Ishikawa (cell line): Measurements from ENCODE around the gene COMMD10.

ENCODE experiments used
- CEBPB ChIP-seq: IDR thresholded peaks from 2 replicates; pipeline ENCODE4 v1.6.1; 2012
- CREB1 ChIP-seq: IDR thresholded peaks from 2 replicates; pipeline ENCODE4 v1.6.1; 2012; ENCODE audit warnings: low read depth
- EGR1 ChIP-seq: IDR thresholded peaks from 2 replicates; pipeline ENCODE4 v1.6.1; 2012
- EP300 ChIP-seq: IDR thresholded peaks from 2 replicates; pipeline ENCODE4 v1.6.1; 2012; ENCODE audit warnings: borderline replicate concordance
- FOXM1 ChIP-seq: IDR thresholded peaks from 2 replicates; pipeline ENCODE4 v1.6.1; 2012; ENCODE audit warnings: low read depth, borderline replicate concordance
- NFIC ChIP-seq: IDR thresholded peaks from 2 replicates; pipeline ENCODE4 v1.6.1; 2012
- RAD21 ChIP-seq: IDR thresholded peaks from 2 replicates; pipeline ENCODE4 v1.6.1; 2012; ENCODE audit warnings: low read depth
- TAF1 ChIP-seq: IDR thresholded peaks from 2 replicates; pipeline ENCODE4 v1.6.1; 2012; ENCODE audit warnings: low read depth, mild to moderate bottlenecking
- TCF12 ChIP-seq: IDR thresholded peaks from 2 replicates; pipeline ENCODE4 v1.6.1; 2012; ENCODE audit warnings: low read depth
- TEAD4 ChIP-seq: IDR thresholded peaks from 2 replicates; pipeline ENCODE4 v1.6.1; 2012
- YY1 ChIP-seq: IDR thresholded peaks from 2 replicates; pipeline ENCODE4 v1.6.1; 2012; ENCODE audit warnings: low read depth
- ZBTB7A ChIP-seq: IDR thresholded peaks from 2 replicates; pipeline ENCODE4 v1.6.1; 2012; ENCODE audit warnings: low read depth
- TF ChIP-seq, protein P1 (sequence below): IDR thresholded peaks from 2 replicates; pipeline ENCODE4 v1.6.1; 2012
- TF ChIP-seq, protein P2 (sequence below): IDR thresholded peaks from 2 replicates; pipeline ENCODE4 v1.6.1; 2012
- TF ChIP-seq, protein P3 (sequence below): IDR thresholded peaks from 2 replicates; pipeline ENCODE4 v1.6.1; 2012; ENCODE audit warnings: low read depth, mild to moderate bottlenecking

Gene COMMD10

DNA sequence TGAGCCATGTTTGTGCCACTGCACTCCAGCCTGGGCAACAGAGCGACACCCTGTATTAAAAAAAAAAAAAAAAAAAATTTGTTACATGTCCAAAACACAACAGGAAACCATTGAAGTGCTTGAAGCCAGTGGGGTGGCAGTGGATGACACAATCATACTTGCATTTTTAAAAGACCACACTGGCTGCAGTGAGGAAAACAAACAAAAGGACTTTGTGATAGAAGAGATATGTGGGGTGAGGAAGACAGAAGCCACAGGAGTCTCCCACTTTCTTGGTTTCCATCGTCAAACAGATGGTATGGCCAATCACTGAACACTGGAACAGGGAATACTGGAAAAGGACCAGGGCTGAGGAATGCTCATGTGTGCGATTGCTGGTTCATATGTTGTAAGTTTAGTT, 20.9 kb upstream of the COMMD10 start:
- TF ChIP-seq YY1 (no peak), TCF12 (no peak), RAD21 (no peak), CREB1 (no peak), TAF1 (no peak), EGR1 (no peak), ZBTB7A (no peak), CEBPB (no peak), TEAD4 (no peak), NFIC (no peak), EP300 (no peak), FOXM1 (no peak)
- TF ChIP-seq, protein P1, sequence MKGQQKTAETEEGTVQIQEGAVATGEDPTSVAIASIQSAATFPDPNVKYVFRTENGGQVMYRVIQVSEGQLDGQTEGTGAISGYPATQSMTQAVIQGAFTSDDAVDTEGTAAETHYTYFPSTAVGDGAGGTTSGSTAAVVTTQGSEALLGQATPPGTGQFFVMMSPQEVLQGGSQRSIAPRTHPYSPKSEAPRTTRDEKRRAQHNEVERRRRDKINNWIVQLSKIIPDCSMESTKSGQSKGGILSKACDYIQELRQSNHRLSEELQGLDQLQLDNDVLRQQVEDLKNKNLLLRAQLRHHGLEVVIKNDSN: no peak
- TF ChIP-seq, protein P2, sequence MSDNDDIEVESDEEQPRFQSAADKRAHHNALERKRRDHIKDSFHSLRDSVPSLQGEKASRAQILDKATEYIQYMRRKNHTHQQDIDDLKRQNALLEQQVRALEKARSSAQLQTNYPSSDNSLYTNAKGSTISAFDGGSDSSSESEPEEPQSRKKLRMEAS: no peak
- TF ChIP-seq, protein P3, sequence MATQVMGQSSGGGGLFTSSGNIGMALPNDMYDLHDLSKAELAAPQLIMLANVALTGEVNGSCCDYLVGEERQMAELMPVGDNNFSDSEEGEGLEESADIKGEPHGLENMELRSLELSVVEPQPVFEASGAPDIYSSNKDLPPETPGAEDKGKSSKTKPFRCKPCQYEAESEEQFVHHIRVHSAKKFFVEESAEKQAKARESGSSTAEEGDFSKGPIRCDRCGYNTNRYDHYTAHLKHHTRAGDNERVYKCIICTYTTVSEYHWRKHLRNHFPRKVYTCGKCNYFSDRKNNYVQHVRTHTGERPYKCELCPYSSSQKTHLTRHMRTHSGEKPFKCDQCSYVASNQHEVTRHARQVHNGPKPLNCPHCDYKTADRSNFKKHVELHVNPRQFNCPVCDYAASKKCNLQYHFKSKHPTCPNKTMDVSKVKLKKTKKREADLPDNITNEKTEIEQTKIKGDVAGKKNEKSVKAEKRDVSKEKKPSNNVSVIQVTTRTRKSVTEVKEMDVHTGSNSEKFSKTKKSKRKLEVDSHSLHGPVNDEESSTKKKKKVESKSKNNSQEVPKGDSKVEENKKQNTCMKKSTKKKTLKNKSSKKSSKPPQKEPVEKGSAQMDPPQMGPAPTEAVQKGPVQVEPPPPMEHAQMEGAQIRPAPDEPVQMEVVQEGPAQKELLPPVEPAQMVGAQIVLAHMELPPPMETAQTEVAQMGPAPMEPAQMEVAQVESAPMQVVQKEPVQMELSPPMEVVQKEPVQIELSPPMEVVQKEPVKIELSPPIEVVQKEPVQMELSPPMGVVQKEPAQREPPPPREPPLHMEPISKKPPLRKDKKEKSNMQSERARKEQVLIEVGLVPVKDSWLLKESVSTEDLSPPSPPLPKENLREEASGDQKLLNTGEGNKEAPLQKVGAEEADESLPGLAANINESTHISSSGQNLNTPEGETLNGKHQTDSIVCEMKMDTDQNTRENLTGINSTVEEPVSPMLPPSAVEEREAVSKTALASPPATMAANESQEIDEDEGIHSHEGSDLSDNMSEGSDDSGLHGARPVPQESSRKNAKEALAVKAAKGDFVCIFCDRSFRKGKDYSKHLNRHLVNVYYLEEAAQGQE: no peak

DNA sequence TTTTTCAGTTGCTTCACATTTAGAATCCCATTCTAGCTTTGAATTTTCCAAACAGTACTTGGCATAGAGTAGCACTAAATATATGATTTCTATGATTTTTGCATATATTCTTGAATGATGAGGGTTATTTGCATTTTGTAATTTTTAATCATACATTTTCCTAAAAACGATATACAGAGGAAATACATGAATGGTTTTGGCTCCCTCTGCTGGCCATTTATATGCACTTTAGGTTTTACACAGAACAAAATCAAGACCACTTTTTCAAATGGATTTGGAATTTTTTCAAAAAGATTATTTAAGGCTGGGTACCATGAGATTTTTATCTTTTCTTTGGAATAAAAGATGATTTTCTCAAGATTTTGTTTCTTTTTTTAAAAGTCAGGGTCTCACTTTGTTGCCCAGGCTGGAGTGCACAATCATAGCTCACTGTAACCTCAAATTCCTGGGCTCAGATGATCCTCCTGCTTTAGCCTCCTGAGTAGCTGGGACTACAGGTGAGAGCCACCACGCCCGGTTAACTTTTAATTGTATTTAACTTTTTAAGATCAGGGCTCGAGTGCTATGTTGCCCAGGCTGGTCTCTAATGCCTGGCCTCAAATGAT, 16.7 kb upstream of the COMMD10 start:
- TF ChIP-seq RAD21: peak; percentile 73
- TF ChIP-seq EGR1: no peak

DNA sequence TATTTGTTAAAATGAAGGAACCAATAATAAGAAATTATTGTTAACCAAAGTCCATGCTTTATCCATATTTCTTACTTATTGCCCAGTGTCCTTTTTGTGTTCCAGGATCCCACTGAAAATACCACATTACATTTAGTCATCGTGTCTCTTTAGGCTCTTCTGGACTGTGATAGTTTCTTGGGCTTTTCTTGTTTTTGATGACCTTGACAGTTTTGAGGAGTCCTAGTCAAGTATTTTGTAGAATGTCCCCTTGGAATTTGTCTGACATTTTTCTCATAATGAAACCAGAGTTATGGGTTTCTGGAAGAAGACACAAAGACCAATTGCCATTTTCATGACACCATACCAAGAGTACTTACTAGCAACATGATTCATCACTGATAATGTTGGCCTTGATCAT, 13.6 kb upstream of the COMMD10 start:
- TF ChIP-seq RAD21: no peak
- TF ChIP-seq TAF1: no peak
- TF ChIP-seq, protein P2: no peak
- no peak for TF ChIP-seq CREB1
- no peak for TF ChIP-seq YY1
- TF ChIP-seq EGR1: no peak

DNA sequence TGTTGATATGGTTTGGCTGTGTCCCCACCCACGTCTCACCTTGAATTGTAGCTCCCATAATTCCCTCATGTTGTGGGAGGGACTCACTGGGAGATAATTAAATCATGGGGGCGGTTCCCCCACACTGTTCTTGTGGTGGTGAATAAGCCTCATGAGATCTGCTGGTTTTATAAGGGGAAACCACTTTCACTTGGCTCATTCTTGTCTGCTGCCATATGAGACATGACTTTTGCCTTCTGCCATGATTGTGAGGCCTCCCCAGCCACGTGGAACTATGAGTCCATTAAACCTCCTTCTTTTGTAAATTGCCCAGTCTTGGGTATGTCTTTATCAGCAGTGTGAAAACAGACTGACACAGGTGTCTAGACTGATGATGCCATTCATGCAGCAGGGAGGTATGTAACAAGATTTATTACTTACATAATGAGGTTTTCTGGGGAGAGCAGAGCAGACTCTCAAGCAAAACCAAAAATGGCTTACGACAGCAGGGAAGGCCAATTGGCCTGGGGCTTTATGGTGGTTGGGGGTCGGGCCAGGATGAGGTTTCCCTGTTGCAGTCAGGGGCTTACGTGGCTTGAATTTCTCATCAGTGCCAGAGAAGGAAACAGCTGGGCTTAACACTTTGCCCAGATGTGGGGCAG, 9.5 kb upstream of the COMMD10 start:
- TF ChIP-seq EGR1: no peak
- no peak for TF ChIP-seq RAD21
- TF ChIP-seq CEBPB: no peak

DNA sequence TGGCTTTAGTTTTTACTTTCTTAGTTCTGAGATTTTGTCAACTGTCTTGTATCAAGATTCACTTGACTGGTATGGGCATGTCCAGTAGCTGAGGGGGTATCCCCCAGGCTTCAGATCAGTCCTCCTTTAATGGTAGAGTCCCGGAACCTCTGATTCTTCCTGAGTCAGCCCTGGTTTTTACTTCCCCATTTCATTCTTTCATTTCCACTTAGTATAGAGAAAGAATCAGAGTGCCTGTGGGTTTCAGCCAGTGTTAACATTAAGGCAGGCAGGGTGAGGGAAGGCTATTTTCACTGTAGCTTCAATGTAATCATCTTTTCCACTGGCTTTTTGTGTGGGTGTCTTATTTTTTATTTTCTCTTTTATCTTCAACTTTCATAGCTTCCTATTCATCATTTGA, 8.3 kb upstream of the COMMD10 start:
- TF ChIP-seq RAD21: no peak
- no peak for TF ChIP-seq TEAD4
- no peak for TF ChIP-seq CREB1
- no peak for TF ChIP-seq EGR1
- TF ChIP-seq ZBTB7A: no peak
- no peak for TF ChIP-seq CEBPB
- TF ChIP-seq EP300: no peak
- TF ChIP-seq, protein P1: no peak
- no peak for TF ChIP-seq FOXM1
- no peak for TF ChIP-seq NFIC

DNA sequence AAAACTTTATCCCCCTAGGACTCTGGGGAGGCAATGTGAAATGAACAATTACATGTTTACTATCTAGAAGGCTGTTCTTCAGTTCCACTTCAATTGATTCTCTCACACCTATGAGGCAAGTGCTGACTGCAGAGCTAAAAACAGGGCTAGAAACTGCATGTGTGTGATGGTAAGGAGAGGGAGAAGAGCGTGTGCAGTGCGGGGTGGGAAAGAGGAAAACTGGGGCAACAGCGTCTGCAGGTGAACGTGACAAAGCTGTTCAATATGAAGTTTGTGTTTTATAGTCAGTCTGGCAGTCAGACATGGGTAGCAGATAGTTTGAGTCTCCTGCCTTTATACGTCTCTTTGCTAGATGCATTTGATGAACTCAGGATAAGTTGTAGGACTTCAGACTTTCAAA, 6.6 kb upstream of the COMMD10 start:
- TF ChIP-seq, protein P3: no peak
- no peak for TF ChIP-seq TCF12
- TF ChIP-seq NFIC: no peak
- no peak for TF ChIP-seq ZBTB7A
- no peak for TF ChIP-seq RAD21
- no peak for TF ChIP-seq TAF1
- no peak for TF ChIP-seq TEAD4
- TF ChIP-seq, protein P1: no peak
- TF ChIP-seq CREB1: no peak
- no peak for TF ChIP-seq YY1
- no peak for TF ChIP-seq CEBPB
- TF ChIP-seq FOXM1: no peak
- TF ChIP-seq EGR1: no peak
